ENCODE data around the gene DPP6. TPM values are rescaled to one million over a fixed set of nuclear protein-coding genes. Genes with fewer than 3 reads are reported as not detected.

DPP6 gene
- total and polyA plus RNA-seq, 2 experiments from 2014 or later = not detected

DNA sequence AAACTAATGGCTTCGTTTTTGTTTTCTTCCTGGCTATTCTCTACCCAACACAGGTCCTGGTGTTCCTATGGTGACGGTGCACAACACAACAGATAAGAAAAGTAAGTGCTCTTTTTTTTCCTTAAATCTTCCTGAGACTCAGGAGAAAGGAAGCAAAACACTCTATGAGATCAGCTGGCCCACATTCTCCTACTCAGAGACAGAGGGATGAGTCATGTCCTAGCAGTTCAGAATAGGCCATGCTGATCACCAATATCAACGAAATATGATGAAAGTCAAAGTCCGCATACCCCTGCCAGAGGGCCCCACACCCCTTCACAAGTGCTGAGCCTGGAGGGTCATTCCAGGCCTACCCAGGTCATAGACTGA, 801.5 kb downstream of the DPP6 start:
- Mint-ChIP-seq H3K27me3 (ENCODE audit: insufficient read depth, low read depth, poor library complexity) (peaks cover 1% of the 10 kb centered on the region), H3K27ac (no peak overlapping the region), H3K4me3 (no peak overlapping the region), H3K9me3 (peaks cover 16% of the 10 kb centered on the region), H3K36me3 (ENCODE audit: low read depth) (no peaks in the 10 kb centered on the region), H3K4me1 (peaks cover 2% of the 10 kb centered on the region; the same call in 2 of the 3 replicates)
- no peak overlapping the region for H3K27ac ChIP-seq (ENCODE audit: low read depth)
- no peak overlapping the region for H2AFZ ChIP-seq
- H3K4me3 ChIP-seq = no peak overlapping the region
- DNase-seq (ENCODE audit: low spot score) = no peak
- no peak overlapping the region for H3K4me2 ChIP-seq
- TF ChIP-seq STAT1 (IDR thresholded peaks at IDR 0.05; ENCODE audit: unreplicated experiment) (no peak), CREB1 (CRISPR knock-in tag; IDR thresholded peaks at IDR 0.05; ENCODE audit: low read depth) (no peak), NANOG (IDR thresholded peaks at IDR 0.05; ENCODE audit: borderline replicate concordance) (no peak), POLR2AphosphoS5 (IDR thresholded peaks at IDR 0.05; ENCODE audit: low read depth) (no peak), REST (IDR thresholded peaks at IDR 0.05; ENCODE audit: unreplicated experiment) (no peak), EZH2phosphoT487 (IDR thresholded peaks at IDR 0.05; ENCODE audit: unreplicated experiment) (no peak), EZH2 (IDR thresholded peaks at IDR 0.05; ENCODE audit: low read depth, unreplicated experiment) (no peak), ZNF331 (CRISPR knock-in tag; IDR thresholded peaks at IDR 0.05; ENCODE audit: low read depth) (no peak), ZNF114 (CRISPR knock-in tag; IDR thresholded peaks at IDR 0.05) (no peak), JUNB (IDR thresholded peaks at IDR 0.05; ENCODE audit: unreplicated experiment) (no peak)
- TF ChIP-seq, protein P1, sequence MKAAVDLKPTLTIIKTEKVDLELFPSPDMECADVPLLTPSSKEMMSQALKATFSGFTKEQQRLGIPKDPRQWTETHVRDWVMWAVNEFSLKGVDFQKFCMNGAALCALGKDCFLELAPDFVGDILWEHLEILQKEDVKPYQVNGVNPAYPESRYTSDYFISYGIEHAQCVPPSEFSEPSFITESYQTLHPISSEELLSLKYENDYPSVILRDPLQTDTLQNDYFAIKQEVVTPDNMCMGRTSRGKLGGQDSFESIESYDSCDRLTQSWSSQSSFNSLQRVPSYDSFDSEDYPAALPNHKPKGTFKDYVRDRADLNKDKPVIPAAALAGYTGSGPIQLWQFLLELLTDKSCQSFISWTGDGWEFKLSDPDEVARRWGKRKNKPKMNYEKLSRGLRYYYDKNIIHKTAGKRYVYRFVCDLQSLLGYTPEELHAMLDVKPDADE (IDR thresholded peaks at IDR 0.05) = no peak
- TF ChIP-seq, protein P2, sequence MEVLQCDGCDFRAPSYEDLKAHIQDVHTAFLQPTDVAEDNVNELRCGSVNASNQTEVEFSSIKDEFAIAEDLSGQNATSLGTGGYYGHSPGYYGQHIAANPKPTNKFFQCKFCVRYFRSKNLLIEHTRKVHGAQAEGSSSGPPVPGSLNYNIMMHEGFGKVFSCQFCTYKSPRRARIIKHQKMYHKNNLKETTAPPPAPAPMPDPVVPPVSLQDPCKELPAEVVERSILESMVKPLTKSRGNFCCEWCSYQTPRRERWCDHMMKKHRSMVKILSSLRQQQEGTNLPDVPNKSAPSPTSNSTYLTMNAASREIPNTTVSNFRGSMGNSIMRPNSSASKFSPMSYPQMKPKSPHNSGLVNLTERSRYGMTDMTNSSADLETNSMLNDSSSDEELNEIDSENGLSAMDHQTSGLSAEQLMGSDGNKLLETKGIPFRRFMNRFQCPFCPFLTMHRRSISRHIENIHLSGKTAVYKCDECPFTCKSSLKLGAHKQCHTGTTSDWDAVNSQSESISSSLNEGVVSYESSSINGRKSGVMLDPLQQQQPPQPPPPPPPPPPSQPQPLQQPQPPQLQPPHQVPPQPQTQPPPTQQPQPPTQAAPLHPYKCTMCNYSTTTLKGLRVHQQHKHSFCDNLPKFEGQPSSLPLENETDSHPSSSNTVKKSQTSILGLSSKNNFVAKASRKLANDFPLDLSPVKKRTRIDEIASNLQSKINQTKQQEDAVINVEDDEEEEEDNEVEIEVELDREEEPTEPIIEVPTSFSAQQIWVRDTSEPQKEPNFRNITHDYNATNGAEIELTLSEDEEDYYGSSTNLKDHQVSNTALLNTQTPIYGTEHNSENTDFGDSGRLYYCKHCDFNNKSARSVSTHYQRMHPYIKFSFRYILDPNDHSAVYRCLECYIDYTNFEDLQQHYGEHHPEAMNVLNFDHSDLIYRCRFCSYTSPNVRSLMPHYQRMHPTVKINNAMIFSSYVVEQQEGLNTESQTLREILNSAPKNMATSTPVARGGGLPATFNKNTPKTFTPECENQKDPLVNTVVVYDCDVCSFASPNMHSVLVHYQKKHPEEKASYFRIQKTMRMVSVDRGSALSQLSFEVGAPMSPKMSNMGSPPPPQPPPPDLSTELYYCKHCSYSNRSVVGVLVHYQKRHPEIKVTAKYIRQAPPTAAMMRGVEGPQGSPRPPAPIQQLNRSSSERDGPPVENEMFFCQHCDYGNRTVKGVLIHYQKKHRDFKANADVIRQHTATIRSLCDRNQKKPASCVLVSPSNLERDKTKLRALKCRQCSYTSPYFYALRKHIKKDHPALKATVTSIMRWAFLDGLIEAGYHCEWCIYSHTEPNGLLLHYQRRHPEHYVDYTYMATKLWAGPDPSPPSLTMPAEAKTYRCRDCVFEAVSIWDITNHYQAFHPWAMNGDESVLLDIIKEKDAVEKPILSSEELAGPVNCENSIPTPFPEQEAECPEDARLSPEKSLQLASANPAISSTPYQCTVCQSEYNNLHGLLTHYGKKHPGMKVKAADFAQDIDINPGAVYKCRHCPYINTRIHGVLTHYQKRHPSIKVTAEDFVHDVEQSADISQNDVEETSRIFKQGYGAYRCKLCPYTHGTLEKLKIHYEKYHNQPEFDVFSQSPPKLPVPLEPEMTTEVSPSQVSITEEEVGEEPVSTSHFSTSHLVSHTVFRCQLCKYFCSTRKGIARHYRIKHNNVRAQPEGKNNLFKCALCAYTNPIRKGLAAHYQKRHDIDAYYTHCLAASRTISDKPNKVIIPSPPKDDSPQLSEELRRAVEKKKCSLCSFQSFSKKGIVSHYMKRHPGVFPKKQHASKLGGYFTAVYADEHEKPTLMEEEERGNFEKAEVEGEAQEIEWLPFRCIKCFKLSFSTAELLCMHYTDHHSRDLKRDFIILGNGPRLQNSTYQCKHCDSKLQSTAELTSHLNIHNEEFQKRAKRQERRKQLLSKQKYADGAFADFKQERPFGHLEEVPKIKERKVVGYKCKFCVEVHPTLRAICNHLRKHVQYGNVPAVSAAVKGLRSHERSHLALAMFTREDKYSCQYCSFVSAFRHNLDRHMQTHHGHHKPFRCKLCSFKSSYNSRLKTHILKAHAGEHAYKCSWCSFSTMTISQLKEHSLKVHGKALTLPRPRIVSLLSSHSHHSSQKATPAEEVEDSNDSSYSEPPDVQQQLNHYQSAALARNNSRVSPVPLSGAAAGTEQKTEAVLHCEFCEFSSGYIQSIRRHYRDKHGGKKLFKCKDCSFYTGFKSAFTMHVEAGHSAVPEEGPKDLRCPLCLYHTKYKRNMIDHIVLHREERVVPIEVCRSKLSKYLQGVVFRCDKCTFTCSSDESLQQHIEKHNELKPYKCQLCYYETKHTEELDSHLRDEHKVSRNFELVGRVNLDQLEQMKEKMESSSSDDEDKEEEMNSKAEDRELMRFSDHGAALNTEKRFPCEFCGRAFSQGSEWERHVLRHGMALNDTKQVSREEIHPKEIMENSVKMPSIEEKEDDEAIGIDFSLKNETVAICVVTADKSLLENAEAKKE (CRISPR knock-in tag; IDR thresholded peaks at IDR 0.05) = no peak
- TF ChIP-seq, protein P3, sequence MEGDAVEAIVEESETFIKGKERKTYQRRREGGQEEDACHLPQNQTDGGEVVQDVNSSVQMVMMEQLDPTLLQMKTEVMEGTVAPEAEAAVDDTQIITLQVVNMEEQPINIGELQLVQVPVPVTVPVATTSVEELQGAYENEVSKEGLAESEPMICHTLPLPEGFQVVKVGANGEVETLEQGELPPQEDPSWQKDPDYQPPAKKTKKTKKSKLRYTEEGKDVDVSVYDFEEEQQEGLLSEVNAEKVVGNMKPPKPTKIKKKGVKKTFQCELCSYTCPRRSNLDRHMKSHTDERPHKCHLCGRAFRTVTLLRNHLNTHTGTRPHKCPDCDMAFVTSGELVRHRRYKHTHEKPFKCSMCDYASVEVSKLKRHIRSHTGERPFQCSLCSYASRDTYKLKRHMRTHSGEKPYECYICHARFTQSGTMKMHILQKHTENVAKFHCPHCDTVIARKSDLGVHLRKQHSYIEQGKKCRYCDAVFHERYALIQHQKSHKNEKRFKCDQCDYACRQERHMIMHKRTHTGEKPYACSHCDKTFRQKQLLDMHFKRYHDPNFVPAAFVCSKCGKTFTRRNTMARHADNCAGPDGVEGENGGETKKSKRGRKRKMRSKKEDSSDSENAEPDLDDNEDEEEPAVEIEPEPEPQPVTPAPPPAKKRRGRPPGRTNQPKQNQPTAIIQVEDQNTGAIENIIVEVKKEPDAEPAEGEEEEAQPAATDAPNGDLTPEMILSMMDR (conservative IDR thresholded peaks at IDR 0.05; ENCODE audit: low read depth in 2 of 2) = no peak
- no peaks in the 10 kb centered on the region for H3K27me3 ChIP-seq (ENCODE audit: insufficient read depth)
- no peaks in the 10 kb centered on the region for H3K79me2 ChIP-seq (replicated peaks; ENCODE audit: insufficient read depth)
- H3F3A ChIP-seq (replicated peaks; ENCODE audit: low read depth) = no peaks in the 10 kb centered on the region
- H3K36me3 ChIP-seq (ENCODE audit: insufficient read depth) = peaks cover 5% of the 10 kb centered on the region; the same call in 1 of the 2 replicates
- H3K9me2 ChIP-seq (ENCODE audit: insufficient read depth) = no peaks in the 10 kb centered on the region
- no peaks in the 10 kb centered on the region for H4K20me1 ChIP-seq (replicated peaks; ENCODE audit: insufficient read depth)
- ATAC-seq = no peak
- H3K4me1 ChIP-seq (ENCODE audit: insufficient read depth) = no peaks in the 10 kb centered on the region
